Breast epithelium (tissue), 3 donors: ENCODE results near the gene SMYD1.

Source experiments
- CTCF ChIP-seq, 3 donors: fragments of 450-650 bp; IDR thresholded peaks; one replicate each; pipeline ENCODE4 v1.5.1; 2016 to 2017; ENCODE audit warnings: antibody characterized with exemption in 3 of 3, mild to moderate bottlenecking in 3 of 3, moderate library complexity in 3 of 3
- POLR2A ChIP-seq: fragments of 450-650 bp; IDR thresholded peaks from one replicate; pipeline ENCODE4 v1.6.1; 2016; ENCODE audit warnings: antibody characterized with exemption, mild to moderate bottlenecking, moderate library complexity

- no peak for TF ChIP-seq CTCF (IDR thresholded peaks at IDR 0.05)
- TF ChIP-seq POLR2A, result no peak
These were observed 3.7 kb downstream of the SMYD1 start for GRCh38 chr2:88071365-88071764.
